Trophoblast cell (in vitro differentiated cells and primary cell): ENCODE data around the gene VWA5B1.

Source experiments
- DNase-seq, 2 donors: peaks; one replicate each; pipeline ENCODE4 v3.0.0-alpha.2; 2016
- H2AFZ ChIP-seq: 2 replicates; pipeline ENCODE4 v1.6.1; 2013; ENCODE audit warnings: low read length, moderate library complexity, mild to moderate bottlenecking; ENCODE audit not compliant: insufficient read depth, poor library complexity
- H2AK5ac ChIP-seq: 2 replicates; pipeline ENCODE4 v1.6.1; 2013; ENCODE audit warnings: mild to moderate bottlenecking, low read length
- H2BK120ac ChIP-seq: 2 replicates; pipeline ENCODE4 v1.6.1; 2013; ENCODE audit warnings: low read length, mild to moderate bottlenecking, moderate library complexity; ENCODE audit not compliant: insufficient read depth, poor library complexity
- H2BK12ac ChIP-seq: 2 replicates; pipeline ENCODE4 v1.6.1; 2013; ENCODE audit warnings: mild to moderate bottlenecking, low read length, moderate library complexity
- H2BK5ac ChIP-seq: 2 replicates; pipeline ENCODE4 v1.6.1; 2013; ENCODE audit warnings: low read length, low read depth, moderate library complexity, mild to moderate bottlenecking; ENCODE audit not compliant: poor library complexity
- H3K14ac ChIP-seq: 2 replicates; pipeline ENCODE4 v1.6.1; 2013; ENCODE audit warnings: mild to moderate bottlenecking, low read length
- H3K18ac ChIP-seq: 2 replicates; pipeline ENCODE4 v1.6.1; 2013; ENCODE audit warnings: mild to moderate bottlenecking, low read length
- H3K23ac ChIP-seq: 2 replicates; pipeline ENCODE4 v1.6.1; 2013; ENCODE audit warnings: low read length
- H3K27ac ChIP-seq: 2 replicates; pipeline ENCODE4 v1.5.1; 2013; ENCODE audit warnings: low read depth, mild to moderate bottlenecking, inconsistent platforms, low read length, moderate library complexity
- H3K27me3 ChIP-seq: 2 replicates; pipeline ENCODE4 v1.6.1; 2013; ENCODE audit warnings: inconsistent platforms, mild to moderate bottlenecking, low read length, moderate library complexity; ENCODE audit not compliant: insufficient read depth
- H3K36me3 ChIP-seq, 2 experiments: 1 replicate in 1 of 2; 2 replicates in 1 of 2; pipeline ENCODE4 v1.6.1; 2013; ENCODE audit warnings: low read length in 2 of 2, mild to moderate bottlenecking in 2 of 2, moderate library complexity in 1 of 2; ENCODE audit not compliant: insufficient read depth in 2 of 2, control insufficient read depth in 1 of 2
- H3K4ac ChIP-seq: 2 replicates; pipeline ENCODE4 v1.6.1; 2013; ENCODE audit warnings: low read depth, mild to moderate bottlenecking, low read length, moderate library complexity
- H3K4me1 ChIP-seq, 2 experiments: 1 replicate in 1 of 2; 2 replicates in 1 of 2; pipeline ENCODE4 v1.6.1; 2013; ENCODE audit warnings: low read length in 2 of 2, mild to moderate bottlenecking in 2 of 2, moderate library complexity in 1 of 2; ENCODE audit not compliant: insufficient read depth in 2 of 2, control insufficient read depth in 1 of 2
- H3K4me2 ChIP-seq: 2 replicates; pipeline ENCODE4 v1.6.1; 2013; ENCODE audit warnings: inconsistent platforms, mild to moderate bottlenecking, low read length, moderate library complexity
- H3K4me3 ChIP-seq: 2 replicates; pipeline ENCODE4 v1.5.1; 2013; ENCODE audit warnings: mild to moderate bottlenecking, low read depth, low read length, inconsistent platforms
- H3K79me1 ChIP-seq: one replicate; pipeline ENCODE4 v1.6.1; 2013; ENCODE audit warnings: low read length
- H3K79me2 ChIP-seq: 2 replicates; pipeline ENCODE4 v1.6.1; 2013; ENCODE audit warnings: low read length, mild to moderate bottlenecking; ENCODE audit not compliant: control insufficient read depth, insufficient read depth, poor library complexity
- H3K9ac ChIP-seq: 2 replicates; pipeline ENCODE4 v1.6.1; 2013; ENCODE audit warnings: mild to moderate bottlenecking, low read length
- H3K9me3 ChIP-seq: 2 replicates; pipeline ENCODE4 v1.6.1; 2013; ENCODE audit warnings: low read depth, mild to moderate bottlenecking, control low read depth, inconsistent platforms, low read length; ENCODE audit not compliant: insufficient read depth
- H4K12ac ChIP-seq: 2 replicates; pipeline ENCODE4 v1.6.1; 2013; ENCODE audit warnings: low read depth, mild to moderate bottlenecking, low read length, moderate library complexity
- H4K8ac ChIP-seq: 2 replicates; pipeline ENCODE4 v1.6.1; 2013; ENCODE audit warnings: low read depth, mild to moderate bottlenecking, low read length, moderate library complexity
- H4K91ac ChIP-seq: one replicate; pipeline ENCODE4 v1.6.1; 2013; ENCODE audit warnings: low read depth, mild to moderate bottlenecking, low read length, moderate library complexity
- WGBS: extraction: QIAGEN DNeasy Blood & Tissue Kit; methylation state at CpG from one replicate; pipeline ENCODE4 v1.1.7; 2013; ENCODE audit warnings: missing lambda C conversion rate; ENCODE audit not compliant: insufficient read length, insufficient coverage; ENCODE audit errors: extremely low coverage; 5-methylcytosine and 5-hydroxymethylcytosine counted together

The VWA5B1 gene

DNA sequence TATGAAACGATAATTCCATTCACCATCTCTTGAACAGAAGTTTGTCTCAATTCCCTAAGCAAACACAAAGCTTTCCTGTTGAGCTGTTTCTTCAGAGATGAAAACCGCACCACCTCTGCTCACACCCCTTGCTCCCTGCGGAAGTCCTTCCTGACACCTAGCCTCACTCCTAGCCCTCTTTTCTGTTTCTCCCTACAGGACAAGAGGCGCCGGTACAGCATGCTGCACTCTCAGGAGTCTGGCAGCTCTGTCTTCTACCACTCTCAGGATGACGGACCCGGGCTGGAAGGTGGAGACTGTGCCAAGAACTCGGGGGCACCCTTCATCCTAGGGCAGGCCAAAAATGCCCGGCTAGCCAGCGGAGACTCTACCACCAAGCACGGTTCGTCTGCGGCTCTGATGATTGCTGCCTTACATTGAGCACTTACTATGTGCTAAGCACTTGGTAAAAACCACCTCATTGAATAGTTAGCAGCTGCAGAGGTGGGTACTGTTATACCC is 45.5 kb downstream of the VWA5B1 start:
- no peak for DNase-seq
- Histone ChIP-seq H2AK5ac (no peak overlapping the region), H4K12ac (no peak overlapping the region), H3K14ac (no peak overlapping the region), H3K27me3 (no peaks in the 10 kb centered on the region), H3K4me3 (no peak overlapping the region), H3K36me3 (no peaks in the 10 kb centered on the region), H4K8ac (no peak overlapping the region), H3K18ac (no peak overlapping the region), H3K4me1 (no peaks in the 10 kb centered on the region), H3K27ac (no peak overlapping the region), H2BK5ac (no peak overlapping the region), H3K9ac (no peak overlapping the region), H3K23ac (no peak overlapping the region), H3K79me2 (no peaks in the 10 kb centered on the region), H3K9me3 (peaks cover 2% of the 10 kb centered on the region), H3K4ac (no peak overlapping the region), H2BK120ac (no peak overlapping the region), H3K4me2 (no peak overlapping the region), H3K79me1 (no peaks in the 10 kb centered on the region), H2BK12ac (no peak overlapping the region), H2AFZ (no peak overlapping the region), H4K91ac (no peak overlapping the region)
- WGBS = no CpG with 5 or more reads among the region's 13 CpGs

DNA sequence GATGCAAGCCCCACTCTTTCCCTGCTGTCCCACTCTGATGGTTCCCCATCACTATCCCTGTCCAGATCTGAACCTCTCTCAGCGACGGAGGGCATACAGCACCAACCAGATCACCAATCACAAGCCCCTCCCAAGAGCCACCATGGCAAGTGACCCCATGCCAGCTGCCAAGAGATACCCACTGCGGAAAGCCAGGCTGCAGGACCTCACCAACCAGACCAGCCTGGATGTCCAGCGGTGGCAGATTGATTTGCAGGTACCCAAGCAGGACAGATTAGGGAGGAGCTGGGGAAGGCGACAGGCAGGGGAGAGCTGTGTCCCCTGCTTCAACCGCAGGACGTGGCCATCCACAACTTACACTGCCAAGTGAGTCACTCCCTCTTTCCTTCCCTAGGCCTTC is 46.9 kb downstream of the VWA5B1 start:
- H3K4me3 ChIP-seq = no peak overlapping the region
- no peak overlapping the region for H3K23ac ChIP-seq
- no peak overlapping the region for H3K9ac ChIP-seq
- H3K79me1 ChIP-seq = no peaks in the 10 kb centered on the region
- H4K12ac ChIP-seq = no peak overlapping the region
- H3K4me2 ChIP-seq = no peak overlapping the region
- H3K4ac ChIP-seq = no peak overlapping the region
- no peak overlapping the region for H3K27ac ChIP-seq
- no peak overlapping the region for H4K8ac ChIP-seq
- no peak overlapping the region for H2BK120ac ChIP-seq
- H4K91ac ChIP-seq = no peak overlapping the region
- WGBS = no CpG with 5 or more reads among the region's 7 CpGs
- DNase-seq = no peak
- H3K4me1 ChIP-seq = no peaks in the 10 kb centered on the region
- no peaks in the 10 kb centered on the region for H3K79me2 ChIP-seq
- H2AFZ ChIP-seq = no peak overlapping the region
- no peak overlapping the region for H2BK12ac ChIP-seq
- peaks cover 2% of the 10 kb centered on the region for H3K9me3 ChIP-seq
- no peaks in the 10 kb centered on the region for H3K36me3 ChIP-seq
- H3K27me3 ChIP-seq = peaks cover 3% of the 10 kb centered on the region
- H3K14ac ChIP-seq = no peak overlapping the region
- H2AK5ac ChIP-seq = no peak overlapping the region
- H3K18ac ChIP-seq = no peak overlapping the region
- no peak overlapping the region for H2BK5ac ChIP-seq

DNA sequence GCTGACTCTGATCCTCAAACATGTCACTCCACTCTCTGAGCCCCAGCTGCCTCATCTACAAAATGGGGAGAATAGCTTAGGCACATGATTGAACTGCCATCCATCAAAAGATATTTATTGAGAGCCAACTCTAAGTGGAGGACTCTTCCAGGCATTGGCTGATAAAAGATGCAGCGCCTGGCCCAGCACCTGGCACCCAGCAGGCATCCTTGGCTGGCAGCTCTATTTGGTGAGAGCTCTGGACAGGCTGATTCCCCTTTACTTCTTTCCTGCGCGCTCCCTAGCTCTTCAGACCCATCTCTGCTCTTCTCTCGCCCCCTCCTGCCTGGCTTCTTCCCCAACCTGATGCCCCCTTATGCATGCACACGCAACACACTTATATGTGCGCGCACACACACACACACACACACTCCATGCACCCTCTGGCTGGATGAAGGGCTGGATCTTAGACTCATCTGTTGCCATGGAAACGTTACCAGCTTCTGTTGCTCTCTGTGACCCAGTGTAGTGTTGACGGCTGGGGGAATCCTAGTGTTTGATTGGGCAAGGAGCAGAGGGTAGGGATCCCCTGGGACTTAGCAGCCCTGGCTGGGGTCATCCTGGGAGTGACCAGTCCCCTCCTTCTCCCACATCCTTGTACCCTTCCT is 49.3 kb downstream of the VWA5B1 start:
- no peak for DNase-seq
- Histone ChIP-seq H3K4ac (no peak overlapping the region), H2BK120ac (no peak overlapping the region), H4K8ac (no peak overlapping the region), H2BK5ac (no peak overlapping the region), H4K12ac (no peak overlapping the region), H3K27ac (no peak overlapping the region), H3K79me1 (no peaks in the 10 kb centered on the region), H4K91ac (no peak overlapping the region), H3K36me3 (no peaks in the 10 kb centered on the region), H2BK12ac (no peak overlapping the region), H3K4me2 (no peak overlapping the region), H2AK5ac (no peak overlapping the region), H3K9me3 (peaks cover 7% of the 10 kb centered on the region), H3K79me2 (no peaks in the 10 kb centered on the region), H3K14ac (no peak overlapping the region), H3K9ac (no peak overlapping the region), H3K23ac (no peak overlapping the region), H3K4me3 (no peak overlapping the region), H2AFZ (no peak overlapping the region), H3K27me3 (peaks cover 9% of the 10 kb centered on the region), H3K18ac (no peak overlapping the region), H3K4me1 (peaks cover 2 to 6% of the 10 kb centered on the region in 2 experiments)
- WGBS = no CpG with 5 or more reads among the region's 9 CpGs

DNA sequence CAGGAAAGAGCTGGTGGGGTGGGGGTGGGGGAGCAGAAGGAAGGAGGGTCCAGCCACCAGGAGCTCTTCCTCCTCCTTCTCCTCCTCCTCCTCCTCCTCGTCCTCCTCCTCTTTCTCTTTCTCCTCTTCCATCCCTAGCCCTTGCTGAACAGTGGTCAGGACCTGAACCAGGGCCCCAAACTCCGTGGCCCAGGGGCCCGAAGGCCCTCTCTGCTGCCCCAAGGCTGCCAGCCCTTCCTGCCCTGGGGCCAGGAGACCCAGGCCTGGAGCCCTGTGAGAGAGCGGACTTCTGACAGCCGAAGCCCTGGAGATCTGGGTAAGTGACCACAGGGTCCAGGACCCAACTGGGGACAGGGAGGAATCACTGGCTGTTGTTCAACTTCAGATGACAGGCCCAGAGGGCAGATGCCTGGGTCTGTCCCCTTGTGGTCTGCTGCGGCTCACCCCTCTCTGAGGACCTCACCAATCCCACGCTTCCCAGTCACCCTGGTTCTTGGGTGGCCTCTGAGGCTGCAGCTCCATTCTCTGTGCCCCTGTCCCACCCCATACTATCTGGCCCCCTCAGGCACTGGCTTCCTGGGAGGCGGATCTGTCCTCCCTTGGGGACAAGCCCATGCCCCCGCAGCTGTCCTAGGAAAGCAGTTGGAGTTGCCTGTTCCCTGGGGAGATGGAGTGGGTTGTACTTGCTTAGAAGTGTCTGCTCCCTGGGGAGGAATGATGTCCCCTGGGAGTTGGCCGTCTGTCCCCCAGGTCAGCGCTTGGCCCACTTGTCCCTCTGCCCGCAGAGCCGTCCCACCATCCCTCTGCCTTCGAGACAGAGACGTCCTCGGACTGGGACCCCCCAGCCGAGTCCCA is 51.8 kb downstream of the VWA5B1 start:
- no peak overlapping the region for H2BK120ac ChIP-seq
- no peak overlapping the region for H2BK5ac ChIP-seq
- no peak overlapping the region for H2AFZ ChIP-seq
- no peak overlapping the region for H2AK5ac ChIP-seq
- no peaks in the 10 kb centered on the region for H3K36me3 ChIP-seq
- H2BK12ac ChIP-seq = no peak overlapping the region
- peaks cover 7% of the 10 kb centered on the region for H3K9me3 ChIP-seq
- H4K12ac ChIP-seq = no peak overlapping the region
- no peak overlapping the region for H4K91ac ChIP-seq
- no peak for DNase-seq
- peak overlapping the region; percentile 52 for H3K4me2 ChIP-seq
- H3K4me1 ChIP-seq = peaks cover 2 to 6% of the 10 kb centered on the region in 2 experiments
- H4K8ac ChIP-seq = no peak overlapping the region
- no peak overlapping the region for H3K9ac ChIP-seq
- no peaks in the 10 kb centered on the region for H3K79me1 ChIP-seq
- WGBS = no CpG with 5 or more reads among the region's 17 CpGs
- H3K4ac ChIP-seq = no peak overlapping the region
- no peak overlapping the region for H3K27ac ChIP-seq
- no peak overlapping the region for H3K14ac ChIP-seq
- no peak overlapping the region for H3K23ac ChIP-seq
- H3K79me2 ChIP-seq = no peaks in the 10 kb centered on the region
- H3K27me3 ChIP-seq = peaks cover 9% of the 10 kb centered on the region
- H3K18ac ChIP-seq = no peak overlapping the region
- H3K4me3 ChIP-seq = no peak overlapping the region
